Measurements from ENCODE around the gene ACAA2. TPM values are rescaled to one million over a fixed set of nuclear protein-coding genes. Genes with fewer than 3 reads are reported as not detected.

The ACAA2 gene
- total and polyA plus RNA-seq, 2 of the 8 experiments (the other 6 are each of a cell fraction or from before 2014, with no cell fraction given) = 63.4 to 151 TPM

DNA sequence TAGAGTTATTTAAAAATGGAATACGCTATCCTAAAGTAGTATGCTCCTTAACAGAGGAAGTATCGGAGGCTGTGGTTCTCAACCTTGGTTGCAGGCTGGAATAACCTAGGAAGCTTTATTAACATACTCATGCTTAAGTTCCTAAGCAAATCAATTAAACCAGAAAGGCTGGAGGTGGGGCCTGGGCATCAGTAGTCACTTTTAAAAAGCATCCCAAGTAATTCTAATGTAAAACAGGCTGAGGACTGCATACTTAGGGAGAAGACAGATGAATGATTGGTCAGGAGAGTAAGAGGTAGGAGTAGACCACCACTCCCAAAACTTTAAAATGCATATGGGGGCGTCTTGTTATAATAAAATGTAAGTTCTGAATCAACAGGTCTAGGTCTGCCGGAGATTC, 15.3 kb downstream of the ACAA2 start (continued):
- no peak for TF ChIP-seq HDAC2 (IDR thresholded peaks at IDR 0.05; ENCODE audit: borderline replicate concordance in 1 of 2, low read depth in 2 of 2, low read length in 2 of 2)
